ENCODE measurements around the gene CLCF1. TPM values are rescaled to one million over a fixed set of nuclear protein-coding genes. Genes with fewer than 3 reads are reported as not detected.

CLCF1 gene
- total and polyA plus RNA-seq, 2 of the 13 experiments (the other 11 are each of a cell fraction or from before 2014, with no cell fraction given), result 0.49 to 0.78 TPM

DNA sequence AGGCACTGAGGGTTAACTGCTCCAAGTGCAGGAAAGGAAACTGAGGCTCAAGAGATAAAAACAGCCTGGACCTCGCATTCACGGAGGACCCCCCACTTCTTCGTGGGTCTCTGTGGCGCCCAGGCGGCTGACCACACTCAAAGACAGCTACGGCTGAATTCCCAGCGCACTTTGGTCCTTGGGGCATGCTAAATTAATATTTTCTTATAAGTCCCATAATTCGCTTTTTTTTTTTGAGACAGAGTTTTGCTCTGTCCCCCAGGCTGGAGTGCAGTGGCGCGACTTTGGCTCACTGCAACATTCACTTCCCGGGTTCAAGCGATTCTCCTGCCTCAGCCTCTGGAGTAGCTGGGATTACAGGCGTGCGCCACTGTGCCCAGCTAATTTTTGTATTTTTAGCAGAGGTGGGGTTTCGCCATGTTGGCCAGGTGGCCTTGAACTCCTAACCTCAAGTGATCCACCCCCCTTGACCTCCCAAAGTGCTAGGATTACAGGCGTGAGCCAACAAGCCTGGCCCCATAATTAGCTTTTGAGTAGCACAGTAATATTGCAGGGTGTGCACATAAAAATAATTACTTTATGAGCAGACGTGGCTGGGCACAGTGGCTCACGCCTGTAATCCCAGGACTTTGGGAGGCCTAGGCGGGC is 28.9 kb upstream of the CLCF1 start (continued):
- TF ChIP-seq PITX1 (CRISPR knock-in tag; IDR thresholded peaks at IDR 0.05), result peak; percentile 52; the same call in 1 of the 2 replicates
- TF ChIP-seq NR2F6 (IDR thresholded peaks at IDR 0.05), result peak; percentile 68; the same call in 1 of the 2 replicates
- peak; percentile 74 for TF ChIP-seq NR2F6 (CRISPR knock-in tag; IDR thresholded peaks at IDR 0.05)
- TF ChIP-seq GATA4 (IDR thresholded peaks at IDR 0.05; ENCODE audit: borderline replicate concordance, low read depth), result 0 out of 2 replicates have a peak, but pooled peaks have one; percentile 6
- TF ChIP-seq, protein P1, sequence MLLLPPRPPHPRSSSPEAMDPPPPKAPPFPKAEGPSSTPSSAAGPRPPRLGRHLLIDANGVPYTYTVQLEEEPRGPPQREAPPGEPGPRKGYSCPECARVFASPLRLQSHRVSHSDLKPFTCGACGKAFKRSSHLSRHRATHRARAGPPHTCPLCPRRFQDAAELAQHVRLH (CRISPR knock-in tag; IDR thresholded peaks at IDR 0.05; ENCODE audit: borderline replicate concordance, low read depth), result 0 out of 2 replicates have a peak, but pooled peaks have one; percentile 0
- TF ChIP-seq, protein P2, sequence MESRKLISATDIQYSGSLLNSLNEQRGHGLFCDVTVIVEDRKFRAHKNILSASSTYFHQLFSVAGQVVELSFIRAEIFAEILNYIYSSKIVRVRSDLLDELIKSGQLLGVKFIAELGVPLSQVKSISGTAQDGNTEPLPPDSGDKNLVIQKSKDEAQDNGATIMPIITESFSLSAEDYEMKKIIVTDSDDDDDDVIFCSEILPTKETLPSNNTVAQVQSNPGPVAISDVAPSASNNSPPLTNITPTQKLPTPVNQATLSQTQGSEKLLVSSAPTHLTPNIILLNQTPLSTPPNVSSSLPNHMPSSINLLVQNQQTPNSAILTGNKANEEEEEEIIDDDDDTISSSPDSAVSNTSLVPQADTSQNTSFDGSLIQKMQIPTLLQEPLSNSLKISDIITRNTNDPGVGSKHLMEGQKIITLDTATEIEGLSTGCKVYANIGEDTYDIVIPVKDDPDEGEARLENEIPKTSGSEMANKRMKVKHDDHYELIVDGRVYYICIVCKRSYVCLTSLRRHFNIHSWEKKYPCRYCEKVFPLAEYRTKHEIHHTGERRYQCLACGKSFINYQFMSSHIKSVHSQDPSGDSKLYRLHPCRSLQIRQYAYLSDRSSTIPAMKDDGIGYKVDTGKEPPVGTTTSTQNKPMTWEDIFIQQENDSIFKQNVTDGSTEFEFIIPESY (CRISPR knock-in tag; IDR thresholded peaks at IDR 0.05), result peak; percentile 49; the same call in 1 of the 2 replicates
- peak; percentile 14; the same call in 1 of the 2 replicates for TF ChIP-seq ZNF230 (CRISPR knock-in tag; IDR thresholded peaks at IDR 0.05)
- TF ChIP-seq, protein P3, sequence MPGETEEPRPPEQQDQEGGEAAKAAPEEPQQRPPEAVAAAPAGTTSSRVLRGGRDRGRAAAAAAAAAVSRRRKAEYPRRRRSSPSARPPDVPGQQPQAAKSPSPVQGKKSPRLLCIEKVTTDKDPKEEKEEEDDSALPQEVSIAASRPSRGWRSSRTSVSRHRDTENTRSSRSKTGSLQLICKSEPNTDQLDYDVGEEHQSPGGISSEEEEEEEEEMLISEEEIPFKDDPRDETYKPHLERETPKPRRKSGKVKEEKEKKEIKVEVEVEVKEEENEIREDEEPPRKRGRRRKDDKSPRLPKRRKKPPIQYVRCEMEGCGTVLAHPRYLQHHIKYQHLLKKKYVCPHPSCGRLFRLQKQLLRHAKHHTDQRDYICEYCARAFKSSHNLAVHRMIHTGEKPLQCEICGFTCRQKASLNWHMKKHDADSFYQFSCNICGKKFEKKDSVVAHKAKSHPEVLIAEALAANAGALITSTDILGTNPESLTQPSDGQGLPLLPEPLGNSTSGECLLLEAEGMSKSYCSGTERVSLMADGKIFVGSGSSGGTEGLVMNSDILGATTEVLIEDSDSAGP (CRISPR knock-in tag; IDR thresholded peaks at IDR 0.05; ENCODE audit: borderline replicate concordance), result 0 out of 2 replicates have a peak, but pooled peaks have one; percentile 37
- TF ChIP-seq RARA (CRISPR knock-in tag; IDR thresholded peaks at IDR 0.05), result peak; percentile 72
- TF ChIP-seq, protein P4, sequence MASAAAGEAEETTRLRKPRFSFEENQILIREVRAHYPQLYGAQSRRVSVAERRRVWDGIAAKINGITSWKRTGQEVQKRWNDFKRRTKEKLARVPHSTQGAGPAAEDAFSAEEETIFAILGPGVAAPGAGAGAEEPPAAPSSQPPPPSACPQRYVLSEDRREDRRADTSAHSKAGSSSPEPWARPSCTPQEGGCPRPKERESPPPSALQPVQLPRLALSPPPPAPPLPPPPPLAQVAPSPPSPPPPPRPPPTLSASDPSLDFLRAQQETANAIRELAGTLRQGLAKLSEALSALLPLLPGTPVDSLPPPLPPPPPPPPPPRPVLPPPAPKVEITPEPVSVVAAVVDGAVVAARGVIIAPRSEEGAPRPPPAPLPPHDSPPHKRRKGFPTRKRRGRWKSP (CRISPR knock-in tag; IDR thresholded peaks at IDR 0.05), result peak; percentile 47; the same call in 1 of the 2 replicates
- TF ChIP-seq ZNF224 (CRISPR knock-in tag; IDR thresholded peaks at IDR 0.05), result peak; percentile 32; the same call in 1 of the 2 replicates

All from HepG2 (cell line).